CD4-positive, alpha-beta T cell treated with Interleukin-10 for 1 hour (primary cell): ENCODE results near the gene SNX17.

Experiments used
- DNase-seq: peaks from one replicate; pipeline ENCODE4 v3.0.0-alpha.2; 2020

The SNX17 gene

GRCh38 chr2:27370816-27371620 is 602 bp downstream of the SNX17 start:
- peak; percentile 47 for DNase-seq

- DNase-seq, result no peak
Measured at GRCh38 chr2:27372937-27373336, 2.5 kb downstream of the SNX17 start.

- DNase-seq, result no peak
Measured at GRCh38 chr2:27373567-27373966, 3.2 kb downstream of the SNX17 start.

GRCh38 chr2:27375513-27376099 is 5.2 kb downstream of the SNX17 start:
- DNase-seq, result no peak

GRCh38 chr2:27376151-27376865 is 5.9 kb downstream of the SNX17 start:
- DNase-seq, result no peak

GRCh38 chr2:27376866-27377617 is 6.6 kb downstream of the SNX17 start:
- no peak for DNase-seq

- no peak for DNase-seq
Measured at GRCh38 chr2:27377618-27378095, 7.2 kb downstream of the SNX17 start.

GRCh38 chr2:27378096-27378808 is 7.8 kb downstream of the SNX17 start:
- DNase-seq, result peak; percentile 20

GRCh38 chr2:27378809-27379290 is 8.4 kb downstream of the SNX17 start:
- DNase-seq, result no peak

GRCh38 chr2:27379383-27379835 is 9.0 kb downstream of the SNX17 start:
- DNase-seq, result no peak

GRCh38 chr2:27379836-27380625 is 9.6 kb downstream of the SNX17 start:
- peak; percentile 70 for DNase-seq

GRCh38 chr2:27380626-27381545 is 10.5 kb downstream of the SNX17 start, which contains the start of gene ZNF513:
ZNF513 (minus strand) TSS chr2:27380734; CDS start chr2:27380526, 208 bp downstream.
- DNase-seq, result peak; percentile 91

- no peak for DNase-seq
Measured at GRCh38 chr2:27381577-27382181, 11.3 kb downstream of the SNX17 start.

GRCh38 chr2:27390822-27391679 is 20.6 kb downstream of the SNX17 start:
- peak; percentile 71 for DNase-seq

- DNase-seq, result no peak
Measured at GRCh38 chr2:27393225-27393624, 22.8 kb downstream of the SNX17 start.

- DNase-seq, result no peak
Measured at GRCh38 chr2:27398962-27399361, 28.5 kb downstream of the SNX17 start.

- no peak for DNase-seq
Measured at GRCh38 chr2:27400348-27401135, 30.1 kb downstream of the SNX17 start.
